HepG2 (cell line): Measurements from ENCODE around the gene HES3. TPM values are rescaled to one million over a fixed set of nuclear protein-coding genes. Genes with fewer than 3 reads are reported as not detected.
A peak's percentile ranks its signal among the peaks of the same experiment; 100 is the strongest.

Experiments used
- BHLHE40 ChIP-seq: IDR thresholded peaks from 2 replicates; pipeline ENCODE4 v1.6.1; 2011; ENCODE audit warnings: low read length, improper control_type of control experiment
- HHEX ChIP-seq: IDR thresholded peaks from 2 replicates; pipeline ENCODE4 v1.6.1; 2016; ENCODE audit warnings: control low read depth
- HNF1B ChIP-seq: sonication (generic); formaldehyde crosslinking; IDR thresholded peaks from 2 replicates; pipeline ENCODE4 v1.5.1; 2020; ENCODE audit warnings: mild to moderate bottlenecking, moderate library complexity, missing genetic modification reagents
- KLF12 ChIP-seq: sonication (generic); formaldehyde crosslinking; IDR thresholded peaks from 2 replicates; pipeline ENCODE4 v1.4.0; 2020; ENCODE audit warnings: missing genetic modification reagents, borderline replicate concordance
- MXD1 ChIP-seq: sonication (generic); formaldehyde crosslinking; IDR thresholded peaks from 2 replicates; pipeline ENCODE4 v1.4.0; 2020; ENCODE audit warnings: mild to moderate bottlenecking, missing genetic modification reagents
- PAXIP1 ChIP-seq: sonication (generic); formaldehyde crosslinking; conservative IDR thresholded peaks from 2 replicates; pipeline ENCODE4 v1.4.0; 2020; ENCODE audit warnings: mild to moderate bottlenecking, missing genetic modification reagents, moderate library complexity
- SOX13 ChIP-seq, 3 experiments: fragments of 450-650 bp in 1 of 3; sonication (generic) in 1 of 3; formaldehyde crosslinking in 1 of 3; IDR thresholded peaks in 2 of 3; conservative IDR thresholded peaks in 1 of 3; 2 replicates each; pipeline versions ENCODE4 v1.5.0 to v1.6.1; 2016 to 2020; ENCODE audit warnings: antibody characterized with exemption in 1 of 3, mild to moderate bottlenecking in 1 of 3, missing compliant biosample characterization in 1 of 3, missing genetic modification reagents in 1 of 3, moderate library complexity in 1 of 3
- SOX6 ChIP-seq, 2 experiments: fragments of 450-650 bp in 1 of 2; sonication (generic) in 1 of 2; formaldehyde crosslinking in 1 of 2; IDR thresholded peaks; 2 replicates each; pipeline versions ENCODE4 v1.4.0 to v1.6.1; 2017 to 2020; ENCODE audit warnings: antibody characterized with exemption in 1 of 2, mild to moderate bottlenecking in 1 of 2, missing genetic modification reagents in 1 of 2
- ZBTB42 ChIP-seq: sonication (generic); formaldehyde crosslinking; IDR thresholded peaks from 2 replicates; pipeline ENCODE4 v1.5.0; 2020; ENCODE audit warnings: mild to moderate bottlenecking, missing genetic modification reagents
- ZNF687 ChIP-seq: sonication (generic); formaldehyde crosslinking; IDR thresholded peaks from 2 replicates; pipeline ENCODE4 v1.5.1; 2020; ENCODE audit warnings: mild to moderate bottlenecking, missing genetic modification reagents, moderate library complexity
- polyA plus RNA-seq, 8 experiments: library from polyadenylated mRNA; depleted of rRNA in 3 of 8; stranded (reverse) in 7 of 8; unstranded in 1 of 8; fragments of >200 nt; fragmentation: Illumina TruSeq in 4 of 8; extraction: Trizol in 4 of 8; gene quantifications; 2 replicates each; pipeline versions ENCODE4 v1.2.1 to v1.2.3, GENCODE V29; 2011 to 2016; ENCODE audit warnings: low read depth in 4 of 8, missing spikeins in 1 of 8, mixed read lengths in 1 of 8; ENCODE audit not compliant: insufficient read depth in 1 of 8
- total RNA-seq, 5 experiments: library from RNA; depleted of rRNA; stranded (reverse); fragments of >200 nt; fragmentation: Illumina TruSeq; extraction: Trizol; gene quantifications; 2 replicates each; pipeline ENCODE4 v1.2.3, GENCODE V29; 2016; ENCODE audit warnings: low read depth in 1 of 5

Gene HES3
- total and polyA plus RNA-seq, 2 of the 13 experiments (the other 11 are each of a cell fraction or from before 2014, with no cell fraction given) = not detected

- TF ChIP-seq ZNF687 (CRISPR knock-in tag) = peak; percentile 22; the same call in 1 of the 2 replicates
- TF ChIP-seq BHLHE40 = no peak
- TF ChIP-seq ZBTB42 = 0 out of 2 replicates have a peak, but pooled peaks have one; percentile 56
- TF ChIP-seq KLF12 = no peak
- TF ChIP-seq SOX6 (IDR thresholded peaks at IDR 0.05) = no peak
- TF ChIP-seq SOX6 (CRISPR knock-in tag; IDR thresholded peaks at IDR 0.05) = no peak
- no peak for TF ChIP-seq HHEX (CRISPR knock-in tag)
- no peak for TF ChIP-seq MXD1 (CRISPR knock-in tag)
- TF ChIP-seq SOX13 (IDR thresholded peaks at IDR 0.05) = no peak
- TF ChIP-seq SOX13 (CRISPR knock-in tag; conservative IDR thresholded peaks at IDR 0.05 in 1 of 2, IDR thresholded peaks at IDR 0.05 in 1 of 2) = 0 out of 4 replicates have a peak, but pooled peaks of 1 of the 2 experiments have one; percentile 32
- no peak for TF ChIP-seq PAXIP1 (CRISPR knock-in tag)
- no peak for TF ChIP-seq HNF1B
- TF ChIP-seq, all 625 proteins: peak for 5
Measured at GRCh38 chr1:6241887-6242740, 1.9 kb upstream of the HES3 start (continued).
